ENCODE data around the gene DNAJC16. TPM values are rescaled to one million over a fixed set of nuclear protein-coding genes. Genes with fewer than 3 reads are reported as not detected.
A peak's percentile ranks its signal among the peaks of the same experiment; 100 is the strongest.
"Not testable (repeated sequence)": the region's sequence is repeated elsewhere in the genome, so short reads cannot be mapped to it uniquely, and the experiment has no call there.

The DNAJC16 gene
- total RNA-seq, 2 experiments from 2014 or later: 9.1 to 16.8 TPM

GRCh38 chr1:15510611-15511405 is 15.8 kb upstream of the DNAJC16 start:
- no peak overlapping the region for H2AFZ ChIP-seq (ENCODE audit: low read length)
- H4K20me1 ChIP-seq (ENCODE audit: insufficient read depth, low read length): no peaks in the 10 kb centered on the region
- H3K9me2 ChIP-seq (ENCODE audit: insufficient read depth, low read length): no peaks in the 10 kb centered on the region
- intact Hi-C loops (cut with micrococcal nuclease; ENCODE audit: unreplicated experiment): no loop called here
- CTCF ChIA-PET (ENCODE audit: unreplicated experiment): no interaction called here
- no peak overlapping the region for H3K4me3 ChIP-seq (ENCODE audit: low read depth, low read length, poor library complexity, severe bottlenecking)
- no peaks in the 10 kb centered on the region for H3K9me3 ChIP-seq (ENCODE audit: low read length)
- peaks cover 4% of the 10 kb centered on the region; the same call in 1 of the 2 replicates for H3K36me3 ChIP-seq (ENCODE audit: insufficient read depth, low read length)
- no peak for DNase-seq (ENCODE audit: low spot score)
- POLR2A ChIA-PET: no interaction called here
- no peak overlapping the region for H3K27ac ChIP-seq (ENCODE audit: low read depth, low read length, poor library complexity, severe bottlenecking)
- no TSS peak for BruUV-seq (replicated peaks)
- no peak for TF ChIP-seq CTCF (conservative IDR thresholded peaks at IDR 0.05; ENCODE audit: low read length)
- TF ChIP-seq EZH2phosphoT487 (IDR thresholded peaks at IDR 0.05; ENCODE audit: borderline replicate concordance, low read depth, low read length): no peak
- H3K4me2 ChIP-seq (ENCODE audit: low read length): no peak overlapping the region
- peaks cover 39% of the 10 kb centered on the region for H3K4me1 ChIP-seq (ENCODE audit: insufficient read depth, low read length, poor library complexity, severe bottlenecking)
- no peaks in the 10 kb centered on the region for H3K79me2 ChIP-seq (ENCODE audit: insufficient read depth, low read depth, low read length)

GRCh38 chr1:15513192-15513591 is 13.5 kb upstream of the DNAJC16 start:
- Histone ChIP-seq H3K36me3 (ENCODE audit: insufficient read depth, low read length) (peaks cover 18% of the 10 kb centered on the region), H4K20me1 (ENCODE audit: insufficient read depth, low read length) (no peaks in the 10 kb centered on the region), H3K9me2 (ENCODE audit: insufficient read depth, low read length) (no peaks in the 10 kb centered on the region), H3K4me1 (ENCODE audit: insufficient read depth, low read length, poor library complexity, severe bottlenecking) (peaks cover 29% of the 10 kb centered on the region), H3K4me2 (ENCODE audit: low read length) (no peak overlapping the region), H3K4me3 (ENCODE audit: low read depth, low read length, poor library complexity, severe bottlenecking) (no peak overlapping the region), H3K9me3 (ENCODE audit: low read length) (no peaks in the 10 kb centered on the region), H3K79me2 (ENCODE audit: insufficient read depth, low read depth, low read length) (no peaks in the 10 kb centered on the region), H3K27ac (ENCODE audit: low read depth, low read length, poor library complexity, severe bottlenecking) (no peak overlapping the region), H2AFZ (ENCODE audit: low read length) (no peak overlapping the region)
- ChIA-PET POLR2A (interaction anchor here (0.6 kb wide), 1 partner anchor 110 kb away, joined by 3 read pairs; no protein-coding TSS in a partner anchor), CTCF (ENCODE audit: unreplicated experiment) (interaction anchor here (0.6 kb wide), 1 partner anchor 16 kb away, joined by 3 read pairs; no protein-coding TSS in a partner anchor)
- intact Hi-C loops (cut with micrococcal nuclease; ENCODE audit: unreplicated experiment): no loop called here
- BruUV-seq (replicated peaks): no TSS peak
- no peak for DNase-seq (ENCODE audit: low spot score)
- TF ChIP-seq CTCF (conservative IDR thresholded peaks at IDR 0.05; ENCODE audit: low read length) (no peak), EZH2phosphoT487 (IDR thresholded peaks at IDR 0.05; ENCODE audit: borderline replicate concordance, low read depth, low read length) (no peak)

- Histone ChIP-seq H3K36me3 (ENCODE audit: insufficient read depth, low read length) (peaks cover 18% of the 10 kb centered on the region), H3K4me1 (ENCODE audit: insufficient read depth, low read length, poor library complexity, severe bottlenecking) (peaks cover 25% of the 10 kb centered on the region), H3K9me2 (ENCODE audit: insufficient read depth, low read length) (no peaks in the 10 kb centered on the region), H3K9me3 (ENCODE audit: low read length) (no peaks in the 10 kb centered on the region), H4K20me1 (ENCODE audit: insufficient read depth, low read length) (no peaks in the 10 kb centered on the region), H3K79me2 (ENCODE audit: insufficient read depth, low read depth, low read length) (no peaks in the 10 kb centered on the region), H3K27ac (ENCODE audit: low read depth, low read length, poor library complexity, severe bottlenecking) (no peak overlapping the region), H3K4me2 (ENCODE audit: low read length) (no peak overlapping the region), H3K4me3 (ENCODE audit: low read depth, low read length, poor library complexity, severe bottlenecking) (no peak overlapping the region), H2AFZ (ENCODE audit: low read length) (no peak overlapping the region)
- no TSS peak for BruUV-seq (replicated peaks)
- intact Hi-C loops (cut with micrococcal nuclease; ENCODE audit: unreplicated experiment): no loop called here
- DNase-seq (ENCODE audit: low spot score): no peak
- TF ChIP-seq EZH2phosphoT487 (IDR thresholded peaks at IDR 0.05; ENCODE audit: borderline replicate concordance, low read depth, low read length) (no peak), CTCF (conservative IDR thresholded peaks at IDR 0.05; ENCODE audit: low read length) (0 out of 2 replicates have a peak, but pooled peaks have one; percentile 17)
- CTCF ChIA-PET (ENCODE audit: unreplicated experiment): no interaction called here
- POLR2A ChIA-PET: interaction anchor here (0.6 to 1.3 kb wide), 2 partner anchors 10 to 109 kb away, joined by 3 read pairs; no protein-coding TSS in a partner anchor
These were observed 12.7 kb upstream of the DNAJC16 start for GRCh38 chr1:15513919-15514318.

- intact Hi-C loops (cut with micrococcal nuclease; ENCODE audit: unreplicated experiment); H3K79me2 ChIP-seq (ENCODE audit: insufficient read depth, low read depth, low read length); H2AFZ ChIP-seq (ENCODE audit: low read length); CTCF ChIA-PET (ENCODE audit: unreplicated experiment); H4K20me1 ChIP-seq (ENCODE audit: insufficient read depth, low read length); DNase-seq (ENCODE audit: low spot score); H3K4me2 ChIP-seq (ENCODE audit: low read length); H3K9me2 ChIP-seq (ENCODE audit: insufficient read depth, low read length); H3K4me3 ChIP-seq (ENCODE audit: low read depth, low read length, poor library complexity, severe bottlenecking); H3K27ac ChIP-seq (ENCODE audit: low read depth, low read length, poor library complexity, severe bottlenecking); H3K9me3 ChIP-seq (ENCODE audit: low read length); BruUV-seq (replicated peaks): not testable (repeated sequence)
- Histone ChIP-seq H3K4me1 (ENCODE audit: insufficient read depth, low read length, poor library complexity, severe bottlenecking) (peaks cover 18% of the 10 kb centered on the region), H3K36me3 (ENCODE audit: insufficient read depth, low read length) (peaks cover 18% of the 10 kb centered on the region)
- POLR2A ChIA-PET: interaction anchor here (0.6 to 1.3 kb wide), 3 partner anchors 9 to 179 kb away, joined by 3 read pairs; no protein-coding TSS in a partner anchor
These were observed 12.1 kb upstream of the DNAJC16 start for GRCh38 chr1:15514557-15514956.

All from OCI-LY7 (cell line).